Large intestine (tissue), 3 donors: Measurements from ENCODE around the gene TNKS2. TPM values are rescaled to one million over a fixed set of nuclear protein-coding genes. Genes with fewer than 3 reads are reported as not detected.

Experiments
- DNase-seq, 2 donors: peaks; one replicate each; pipeline versions ENCODE4 v3.0.0 to v3.0.0-alpha.2; 2013
- H3K27ac ChIP-seq: one replicate; pipeline ENCODE4 v1.5.1; 2013; ENCODE audit warnings: low read length
- H3K27me3 ChIP-seq: 2 replicates; pipeline ENCODE4 v1.6.1; 2013; ENCODE audit warnings: low read length; ENCODE audit not compliant: control insufficient read depth, insufficient read depth
- H3K36me3 ChIP-seq: 2 replicates; pipeline ENCODE4 v1.6.1; 2013; ENCODE audit warnings: low read length; ENCODE audit not compliant: control insufficient read depth, insufficient read depth
- H3K4me1 ChIP-seq: one replicate; pipeline ENCODE4 v1.6.1; 2013; ENCODE audit warnings: low read length; ENCODE audit not compliant: control insufficient read depth, insufficient read depth
- H3K4me3 ChIP-seq: one replicate; pipeline ENCODE4 v1.5.1; 2013; ENCODE audit warnings: low read length
- H3K9me3 ChIP-seq: one replicate; pipeline ENCODE4 v1.6.1; 2013; ENCODE audit warnings: mild to moderate bottlenecking, low read depth, low read length, moderate library complexity; ENCODE audit not compliant: control insufficient read depth
- WGBS: methylation state at CpG from one replicate; pipeline ENCODE4 v1.1.5; 2013; ENCODE audit warnings: low lambda C conversion rate; ENCODE audit not compliant: insufficient coverage; 5-methylcytosine and 5-hydroxymethylcytosine counted together
- polyA plus RNA-seq: library from polyadenylated mRNA; unstranded; fragments of 120-200 nt; gene quantifications from one replicate; pipeline ENCODE4 v1.2.1, GENCODE V29; 2013

TNKS2 gene
- polyA plus RNA-seq, 1 donor: 30.6 TPM

GRCh38 chr10:91787810-91788209 is 10.4 kb upstream of the TNKS2 start:
- H3K9me3 ChIP-seq: no peaks in the 10 kb centered on the region
- no peaks in the 10 kb centered on the region for H3K27me3 ChIP-seq
- no CpG with 5 or more reads among the region's 2 CpGs for WGBS
- no peaks in the 10 kb centered on the region for H3K4me1 ChIP-seq
- no peak overlapping the region for H3K4me3 ChIP-seq
- no peak for DNase-seq
- H3K27ac ChIP-seq: no peak overlapping the region
- H3K36me3 ChIP-seq: no peaks in the 10 kb centered on the region

- Histone ChIP-seq H3K9me3 (no peaks in the 10 kb centered on the region), H3K36me3 (no peaks in the 10 kb centered on the region), H3K4me3 (no peak overlapping the region), H3K27me3 (no peaks in the 10 kb centered on the region), H3K4me1 (no peaks in the 10 kb centered on the region), H3K27ac (no peak overlapping the region)
- no peak for DNase-seq
- WGBS: no CpG with 5 or more reads among the region's 5 CpGs
These were observed 9.7 kb upstream of the TNKS2 start for GRCh38 chr10:91788527-91788926.

DNA sequence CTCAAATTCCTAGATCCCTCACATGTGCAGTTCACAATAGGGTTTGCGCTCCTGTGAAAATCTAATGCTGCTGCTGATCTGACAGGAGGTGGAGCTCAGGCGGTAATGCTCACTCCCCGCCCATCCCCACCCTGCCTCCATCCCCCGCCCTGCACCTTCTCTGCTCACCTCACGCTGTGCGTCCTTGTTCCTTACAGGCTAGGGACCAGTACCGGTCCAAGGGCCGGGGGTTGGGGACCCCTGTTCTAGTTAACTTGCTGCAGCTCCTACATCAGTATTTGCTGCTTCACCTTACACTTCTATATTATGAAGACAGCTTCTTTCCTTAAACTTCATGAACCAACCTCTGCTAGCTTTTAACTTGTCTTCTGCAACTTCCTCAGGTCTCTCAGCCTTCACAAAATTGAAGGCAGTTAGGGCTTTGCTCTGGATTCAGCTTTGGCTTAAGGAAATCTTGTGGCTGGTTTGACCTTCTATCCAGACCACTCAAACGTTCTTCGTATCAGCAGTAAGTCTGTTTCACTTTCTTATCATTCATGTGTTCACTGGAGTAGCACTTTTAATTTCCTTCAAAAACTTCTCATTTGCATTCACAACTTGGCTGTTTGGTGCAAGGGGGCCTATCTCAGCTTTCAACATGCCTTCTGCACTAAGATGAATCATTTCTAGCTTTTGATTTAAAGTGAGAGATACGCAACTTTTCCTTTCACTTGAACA is 1.7 kb upstream of the TNKS2 start:
- Histone ChIP-seq H3K9me3 (no peaks in the 10 kb centered on the region), H3K4me1 (peaks cover 9% of the 10 kb centered on the region), H3K27me3 (no peaks in the 10 kb centered on the region), H3K27ac (peak overlapping the region; percentile 70), H3K4me3 (peak overlapping the region; percentile 26), H3K36me3 (no peaks in the 10 kb centered on the region)
- peak; percentile 21 to 55 for DNase-seq
- WGBS: 83% methylated on average over 1 of the region's 11 CpGs

- WGBS: no CpG with 5 or more reads among the region's 3 CpGs
- no peaks in the 10 kb centered on the region for H3K27me3 ChIP-seq
- H3K9me3 ChIP-seq: no peaks in the 10 kb centered on the region
- H3K27ac ChIP-seq: peak overlapping the region; percentile 70
- peak overlapping the region; percentile 90 for H3K4me3 ChIP-seq
- peaks cover 9% of the 10 kb centered on the region for H3K4me1 ChIP-seq
- peak in 1 of 2 donors; percentile 14 for DNase-seq
- H3K36me3 ChIP-seq: peaks cover under 1% of the 10 kb centered on the region
These were observed 1.1 kb upstream of the TNKS2 start for GRCh38 chr10:91797048-91797690.

DNA sequence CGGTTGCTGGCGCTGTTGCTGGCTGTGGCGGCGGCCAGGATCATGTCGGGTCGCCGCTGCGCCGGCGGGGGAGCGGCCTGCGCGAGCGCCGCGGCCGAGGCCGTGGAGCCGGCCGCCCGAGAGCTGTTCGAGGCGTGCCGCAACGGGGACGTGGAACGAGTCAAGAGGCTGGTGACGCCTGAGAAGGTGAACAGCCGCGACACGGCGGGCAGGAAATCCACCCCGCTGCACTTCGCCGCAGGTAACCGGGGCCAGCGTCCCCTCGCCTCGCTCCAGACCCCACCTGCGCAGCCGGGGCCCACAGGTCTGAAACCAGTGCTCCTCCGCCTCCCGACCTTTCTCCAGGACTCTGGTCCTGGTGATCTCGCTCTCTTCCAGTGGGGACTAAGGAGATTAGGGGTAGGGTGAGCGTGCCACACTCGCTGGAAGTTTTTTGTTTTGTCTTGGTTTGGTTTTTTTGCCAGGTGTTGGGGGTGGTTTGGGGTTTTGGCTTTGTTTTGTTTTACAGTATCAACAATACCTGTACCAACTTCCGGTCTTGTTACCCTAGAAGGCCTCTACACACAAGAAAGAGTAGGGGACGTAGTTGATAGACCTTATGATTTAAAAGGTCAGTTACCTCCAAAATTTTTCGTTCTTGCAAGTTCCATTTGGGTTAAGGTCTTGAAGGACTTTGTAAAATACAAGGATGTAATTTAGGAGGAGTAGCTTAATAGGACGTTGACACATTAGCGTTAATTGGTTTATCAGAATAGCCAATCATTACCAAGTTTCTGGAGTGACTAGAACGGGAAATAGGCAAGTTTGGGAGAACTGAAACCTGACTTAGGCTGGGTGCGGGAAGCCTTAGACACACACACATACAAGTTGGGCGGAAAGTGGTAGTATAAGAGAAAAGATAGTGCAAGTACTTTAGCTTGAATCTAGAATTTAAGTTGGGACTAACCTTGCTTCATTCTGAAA is 704 bp downstream of the TNKS2 start:
- Histone ChIP-seq H3K4me1 (peaks cover 13% of the 10 kb centered on the region), H3K27me3 (no peaks in the 10 kb centered on the region), H3K36me3 (peaks cover 6% of the 10 kb centered on the region), H3K27ac (peak overlapping the region; percentile 97), H3K9me3 (no peaks in the 10 kb centered on the region), H3K4me3 (peak overlapping the region; percentile 90)
- peak; percentile 16 to 79 for DNase-seq
- 0% methylated on average over 2 of the region's 54 CpGs for WGBS

DNA sequence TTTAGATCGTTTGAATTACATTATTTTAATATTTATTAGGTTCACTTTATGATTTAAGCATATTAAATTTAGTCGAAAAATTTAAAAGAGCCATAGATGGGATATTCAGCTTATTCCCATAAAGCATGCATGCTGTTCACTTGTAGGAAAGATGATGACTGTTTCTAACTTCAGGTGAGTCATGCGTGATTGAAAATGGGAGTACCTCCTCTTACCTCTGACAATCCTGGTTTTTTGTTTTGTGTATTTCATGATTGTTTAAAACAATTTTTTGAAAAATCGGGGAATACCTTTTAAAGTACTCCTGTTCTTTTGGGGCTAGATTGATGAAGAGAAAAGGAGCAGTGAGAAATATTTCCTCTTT is 1.4 kb downstream of the TNKS2 start:
- H3K36me3 ChIP-seq: peaks cover 6% of the 10 kb centered on the region
- 24% methylated on average over 3 of the region's 4 CpGs for WGBS
- H3K4me3 ChIP-seq: peak overlapping the region; percentile 90
- H3K9me3 ChIP-seq: no peaks in the 10 kb centered on the region
- H3K27ac ChIP-seq: peak overlapping the region; percentile 97
- peaks cover 13% of the 10 kb centered on the region for H3K4me1 ChIP-seq
- peak in 1 of 2 donors; percentile 12 for DNase-seq
- no peaks in the 10 kb centered on the region for H3K27me3 ChIP-seq

DNA sequence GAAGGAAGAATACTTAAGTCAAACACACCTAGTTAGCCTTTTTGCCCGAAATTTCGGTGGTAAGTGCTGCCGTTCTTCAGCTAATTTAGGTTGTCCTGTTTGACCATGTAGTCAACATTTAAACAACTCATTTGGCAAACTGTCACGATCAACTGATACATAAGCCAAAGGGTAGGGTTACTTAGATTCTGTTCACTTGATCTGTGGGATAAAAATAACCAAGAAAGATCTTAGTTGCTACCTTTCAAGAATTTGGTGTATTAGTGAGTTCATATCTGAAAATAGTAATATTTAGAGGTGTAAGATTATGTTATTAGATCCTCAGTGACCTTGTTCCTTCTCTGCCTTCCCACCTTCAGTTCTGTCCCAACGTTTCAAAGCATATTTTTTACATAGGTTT is 2.0 kb downstream of the TNKS2 start:
- DNase-seq: peak in 1 of 2 donors; percentile 2
- Histone ChIP-seq H3K4me3 (peak overlapping the region; percentile 90), H3K36me3 (peaks cover 8% of the 10 kb centered on the region), H3K27ac (no peak overlapping the region), H3K27me3 (no peaks in the 10 kb centered on the region), H3K9me3 (no peaks in the 10 kb centered on the region), H3K4me1 (peaks cover 13% of the 10 kb centered on the region)
- WGBS: no CpG with 5 or more reads among the region's 5 CpGs

DNA sequence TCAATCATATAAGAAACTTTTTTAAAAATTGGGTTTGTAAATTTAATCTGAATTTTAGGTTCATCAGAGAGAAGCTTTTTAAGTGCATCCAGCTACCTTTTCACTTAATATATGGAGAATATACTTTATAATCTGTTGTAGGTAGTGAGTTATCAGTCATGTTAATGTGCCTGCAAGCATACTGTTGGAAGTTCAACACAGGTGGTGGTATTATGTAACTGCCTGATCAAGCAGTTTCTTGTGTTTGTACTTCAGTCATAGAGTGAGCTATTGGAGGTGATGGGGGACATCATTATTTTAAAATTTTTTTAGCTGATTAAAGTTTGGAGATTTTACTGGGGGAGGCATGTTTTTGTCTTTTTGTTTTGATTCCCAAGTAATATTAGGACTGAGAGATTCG is 2.5 kb downstream of the TNKS2 start:
- no peaks in the 10 kb centered on the region for H3K27me3 ChIP-seq
- H3K27ac ChIP-seq: no peak overlapping the region
- peak in 1 of 2 donors; percentile 12 for DNase-seq
- H3K4me1 ChIP-seq: peaks cover 13% of the 10 kb centered on the region
- H3K9me3 ChIP-seq: no peaks in the 10 kb centered on the region
- H3K36me3 ChIP-seq: peaks cover 12% of the 10 kb centered on the region
- H3K4me3 ChIP-seq: no peak overlapping the region
- 71% methylated on average over 1 of the region's 1 CpG for WGBS

DNA sequence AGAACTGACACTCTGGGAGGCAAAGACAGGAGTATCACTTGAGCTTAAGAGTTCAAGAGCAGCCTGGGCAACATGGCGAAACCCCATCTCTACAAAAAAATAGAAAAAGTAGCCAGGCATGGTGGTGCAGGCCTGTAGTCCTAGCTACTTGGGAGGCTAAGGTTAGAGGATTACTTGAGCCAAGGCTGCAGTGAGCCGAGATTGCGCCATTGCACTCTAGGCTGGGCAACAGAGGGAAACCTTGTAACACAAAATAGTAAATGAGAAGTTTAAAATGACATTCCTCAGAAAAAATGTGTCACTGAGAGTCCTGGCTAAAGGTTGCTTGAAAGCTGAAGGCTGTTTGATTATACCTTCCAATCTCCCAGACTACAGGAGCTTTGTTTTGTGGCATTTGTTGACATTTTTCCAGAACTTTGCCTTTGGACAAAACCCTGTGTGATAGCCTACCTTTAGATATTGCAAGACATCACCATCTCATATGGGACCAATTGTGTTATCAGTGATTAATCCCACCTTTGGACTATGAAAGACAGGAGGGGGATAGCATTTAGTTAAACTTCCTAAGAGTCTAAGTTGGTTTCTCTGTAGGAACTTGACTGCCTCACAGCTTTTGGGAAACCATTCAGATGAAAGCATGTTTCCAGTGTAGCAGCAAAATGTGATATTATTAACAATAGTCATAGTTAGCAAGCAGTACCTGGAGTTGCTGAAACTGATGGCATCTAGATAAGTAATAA is 5.3 kb downstream of the TNKS2 start:
- H3K27ac ChIP-seq: no peak overlapping the region
- H3K9me3 ChIP-seq: no peaks in the 10 kb centered on the region
- no peaks in the 10 kb centered on the region for H3K27me3 ChIP-seq
- no peak for DNase-seq
- peaks cover 17% of the 10 kb centered on the region for H3K36me3 ChIP-seq
- H3K4me3 ChIP-seq: no peak overlapping the region
- peaks cover 5% of the 10 kb centered on the region for H3K4me1 ChIP-seq
- 100% methylated on average over 2 of the region's 3 CpGs for WGBS

GRCh38 chr10:91804126-91804510 is 5.9 kb downstream of the TNKS2 start:
- H3K9me3 ChIP-seq: no peaks in the 10 kb centered on the region
- H3K27ac ChIP-seq: no peak overlapping the region
- no peak for DNase-seq
- peaks cover 5% of the 10 kb centered on the region for H3K4me1 ChIP-seq
- peaks cover 19% of the 10 kb centered on the region for H3K36me3 ChIP-seq
- H3K27me3 ChIP-seq: no peaks in the 10 kb centered on the region
- H3K4me3 ChIP-seq: no peak overlapping the region
